Measurements from ENCODE around the gene CPT1C.

The CPT1C gene

GRCh38 chr19:49646586-49646985 is 44.3 kb upstream of the CPT1C start:
- no peak for TF ChIP-seq CTCF (IDR thresholded peaks at IDR 0.05; ENCODE audit: low read depth, low read length)
- H3K4me3 ChIP-seq (replicated peaks in 1 of 2; ENCODE audit: low read depth in 2 of 2, low read length in 2 of 2) = no peak overlapping the region
- no peak for DNase-seq (ENCODE audit: low read depth in 2 of 2)

GRCh38 chr19:49651029-49651819 is 39.7 kb upstream of the CPT1C start:
- no peak for TF ChIP-seq CTCF (IDR thresholded peaks at IDR 0.05; ENCODE audit: low read depth, low read length)
- DNase-seq (ENCODE audit: low read depth in 2 of 2) = no peak
- no peak overlapping the region for H3K4me3 ChIP-seq (replicated peaks in 1 of 2; ENCODE audit: low read depth in 2 of 2, low read length in 2 of 2)

DNA sequence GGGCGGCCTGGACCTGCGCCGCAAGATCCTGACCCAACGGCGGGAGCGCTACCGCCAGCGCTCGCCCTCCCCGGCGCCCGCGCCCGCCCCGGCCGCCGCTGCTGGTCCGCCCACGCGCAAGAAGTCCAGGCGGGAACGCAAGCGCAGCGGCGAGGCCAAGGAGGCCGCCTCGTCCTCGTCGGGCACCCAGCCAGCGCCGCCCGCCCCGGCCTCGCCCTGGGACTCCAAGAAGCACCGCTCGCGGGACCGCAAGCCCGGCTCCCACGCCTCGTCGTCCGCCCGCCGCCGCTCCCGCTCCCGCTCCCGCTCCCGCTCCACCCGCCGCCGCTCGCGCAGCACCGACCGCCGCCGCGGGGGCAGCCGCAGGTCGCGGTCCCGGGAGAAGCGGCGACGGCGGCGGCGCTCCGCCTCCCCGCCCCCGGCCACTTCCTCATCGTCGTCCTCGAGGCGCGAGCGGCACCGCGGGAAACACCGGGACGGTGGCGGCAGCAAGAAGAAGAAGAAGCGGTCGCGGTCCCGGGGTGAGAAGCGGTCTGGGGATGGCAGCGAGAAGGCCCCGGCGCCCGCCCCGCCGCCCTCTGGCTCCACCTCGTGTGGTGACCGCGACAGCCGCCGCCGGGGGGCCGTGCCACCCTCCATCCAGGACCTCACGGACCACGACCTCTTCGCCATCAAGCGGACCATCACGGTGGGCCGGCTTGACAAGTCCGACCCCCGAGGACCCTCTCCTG is 38.9 kb upstream of the CPT1C start:
- TF ChIP-seq CTCF (IDR thresholded peaks at IDR 0.05; ENCODE audit: low read depth, low read length) = no peak
- no peak overlapping the region for H3K4me3 ChIP-seq (replicated peaks in 1 of 2; ENCODE audit: low read depth in 2 of 2, low read length in 2 of 2)
- DNase-seq (ENCODE audit: low read depth in 2 of 2) = no peak

DNA sequence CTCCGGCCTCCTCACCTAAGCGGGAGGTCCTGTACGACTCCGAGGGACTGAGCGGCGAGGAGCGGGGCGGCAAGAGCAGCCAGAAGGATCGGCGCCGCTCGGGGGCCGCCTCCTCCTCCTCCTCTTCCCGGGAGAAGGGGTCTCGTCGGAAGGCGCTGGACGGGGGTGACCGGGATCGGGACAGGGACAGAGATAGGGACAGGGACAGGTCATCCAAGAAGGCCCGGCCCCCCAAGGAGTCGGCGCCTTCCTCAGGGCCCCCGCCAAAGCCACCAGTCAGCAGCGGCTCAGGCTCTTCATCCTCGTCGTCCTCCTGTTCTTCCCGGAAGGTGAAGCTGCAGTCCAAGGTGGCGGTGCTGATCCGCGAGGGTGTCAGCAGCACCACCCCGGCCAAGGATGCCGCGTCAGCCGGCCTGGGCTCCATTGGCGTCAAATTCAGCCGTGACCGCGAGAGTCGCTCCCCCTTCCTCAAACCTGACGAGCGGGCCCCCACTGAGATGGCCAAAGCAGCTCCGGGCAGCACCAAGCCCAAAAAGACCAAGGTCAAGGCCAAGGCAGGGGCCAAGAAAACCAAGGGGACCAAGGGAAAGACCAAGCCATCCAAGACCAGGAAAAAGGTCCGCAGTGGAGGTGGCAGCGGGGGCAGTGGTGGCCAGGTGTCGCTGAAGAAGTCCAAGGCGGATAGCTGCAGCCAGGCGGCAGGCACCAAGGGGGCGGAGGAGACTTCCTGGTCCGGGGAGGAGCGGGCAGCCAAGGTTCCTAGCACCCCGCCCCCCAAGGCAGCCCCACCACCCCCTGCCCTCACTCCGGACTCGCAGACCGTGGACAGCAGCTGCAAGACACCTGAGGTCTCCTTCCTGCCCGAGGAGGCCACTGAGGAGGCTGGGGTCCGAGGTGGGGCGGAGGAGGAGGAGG is 38.1 kb upstream of the CPT1C start:
- DNase-seq (ENCODE audit: low read depth in 2 of 2) = no peak
- TF ChIP-seq CTCF (IDR thresholded peaks at IDR 0.05; ENCODE audit: low read depth, low read length) = no peak
- H3K4me3 ChIP-seq (replicated peaks in 1 of 2; ENCODE audit: low read depth in 2 of 2, low read length in 2 of 2) = no peak overlapping the region

GRCh38 chr19:49653466-49653806 is 37.5 kb upstream of the CPT1C start:
- TF ChIP-seq CTCF (IDR thresholded peaks at IDR 0.05; ENCODE audit: low read depth, low read length) = no peak
- H3K4me3 ChIP-seq (replicated peaks in 1 of 2; ENCODE audit: low read depth in 2 of 2, low read length in 2 of 2) = no peak overlapping the region
- DNase-seq (ENCODE audit: low read depth in 2 of 2) = no peak

DNA sequence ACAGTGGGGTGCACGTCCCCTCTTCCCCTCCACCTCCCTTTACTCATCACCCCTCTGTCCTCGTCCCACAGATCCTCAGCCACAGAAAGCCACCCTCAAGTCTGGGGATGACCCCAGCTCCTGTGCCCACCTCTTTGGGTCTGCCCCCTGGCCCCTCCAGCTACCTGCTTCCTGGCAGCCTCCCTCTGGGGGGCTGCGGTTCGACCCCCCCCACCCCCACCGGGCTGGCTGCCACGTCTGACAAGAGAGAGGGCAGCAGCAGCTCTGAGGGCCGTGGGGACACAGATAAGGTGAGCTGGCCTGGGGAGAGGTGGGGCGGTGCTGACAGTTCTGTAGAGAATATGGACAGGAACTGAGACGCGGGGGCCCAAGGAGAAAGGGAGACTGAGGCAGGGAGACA is 36.3 kb upstream of the CPT1C start:
- no peak for TF ChIP-seq CTCF (IDR thresholded peaks at IDR 0.05; ENCODE audit: low read depth, low read length)
- DNase-seq (ENCODE audit: low read depth in 2 of 2) = no peak
- no peak overlapping the region for H3K4me3 ChIP-seq (replicated peaks in 1 of 2; ENCODE audit: low read depth in 2 of 2, low read length in 2 of 2)

Measured in cardiac fibroblast (primary cell).